Cerebellar nuclear complex (tissue), 1 donor: ENCODE results near the gene CABP7.

Experiments used
- DNase-seq, 2 experiments: peaks; one replicate each; lab custom pipeline; 2025; lab: John Stamatoyannopoulos, UW

The CABP7 gene

GRCh38 chr22:29723766-29724165, 4.0 kb downstream of the CABP7 start:
- DNase-seq = no peak

DNA sequence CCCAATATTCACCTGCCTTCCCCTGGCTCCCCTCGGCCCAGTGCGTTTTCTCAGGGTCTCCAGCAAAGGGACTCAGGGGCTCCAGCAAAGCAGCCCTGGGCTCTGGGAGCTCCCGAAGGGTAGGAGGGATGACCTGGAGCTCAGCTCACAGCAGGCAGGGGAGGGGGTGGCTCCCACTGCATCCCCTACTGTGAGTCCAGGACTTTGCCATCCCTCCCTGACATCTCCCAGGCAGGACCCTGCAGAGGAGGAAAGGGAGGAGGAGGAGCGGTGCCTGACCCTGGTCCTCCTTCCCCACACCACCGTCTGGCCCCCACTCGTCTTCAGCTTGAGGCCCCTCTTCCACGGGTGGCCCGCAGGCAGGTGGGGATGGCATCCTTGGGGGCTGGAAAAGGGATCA, 5.0 kb downstream of the CABP7 start:
- no peak for DNase-seq

DNA sequence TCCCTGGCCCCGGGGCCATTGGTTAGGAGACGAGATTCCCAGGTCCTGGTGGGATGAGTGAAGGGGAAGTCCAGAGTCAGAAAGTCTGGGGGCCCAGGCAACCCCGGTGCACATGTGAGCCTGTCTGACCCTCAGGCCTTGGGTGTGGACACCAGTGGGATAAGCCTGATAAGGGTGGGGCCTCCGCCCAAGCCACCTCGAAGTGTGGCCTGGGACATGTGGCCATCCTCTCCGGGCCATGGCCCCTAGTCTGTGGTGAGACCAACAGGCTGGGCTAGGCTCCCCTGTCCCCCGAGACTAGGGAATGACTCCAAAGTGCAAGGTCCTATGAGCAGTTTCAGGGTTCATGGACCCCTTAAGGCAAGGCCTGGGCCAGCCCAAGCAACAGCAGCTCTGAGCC, 6.3 kb downstream of the CABP7 start:
- no peak for DNase-seq

DNA sequence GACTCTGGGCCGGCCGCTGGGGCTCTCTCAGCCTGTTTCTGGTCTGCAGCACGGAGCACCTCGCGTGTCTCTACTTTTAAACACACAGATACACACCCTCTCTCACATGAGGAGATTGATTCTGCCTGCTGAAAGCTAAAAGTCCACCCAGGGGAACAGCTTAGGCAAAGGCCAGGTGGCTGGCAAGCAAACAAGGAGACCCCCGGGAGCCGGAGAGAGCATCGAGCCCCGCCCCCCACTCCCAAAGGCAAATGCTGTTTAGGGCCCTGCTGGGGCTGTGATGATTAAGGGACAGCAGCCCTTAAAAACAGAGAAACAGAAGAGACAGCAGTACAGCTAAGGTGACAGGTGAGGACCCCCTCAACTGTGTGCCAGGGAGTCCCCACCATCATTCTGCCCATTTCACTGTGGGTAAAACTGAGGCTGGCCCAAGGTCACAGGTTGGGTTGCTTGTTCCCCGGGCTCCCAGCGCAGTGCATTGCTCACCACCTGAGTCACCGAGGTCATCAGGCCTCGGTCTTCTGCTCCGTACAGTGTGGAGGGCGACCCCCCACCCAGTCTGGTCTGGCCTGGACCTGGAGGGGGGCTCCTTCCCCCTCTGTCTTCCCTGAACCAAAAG, 6.8 kb downstream of the CABP7 start:
- DNase-seq = no peak

GRCh38 chr22:29727131-29727523, 7.3 kb downstream of the CABP7 start:
- DNase-seq = no peak

DNA sequence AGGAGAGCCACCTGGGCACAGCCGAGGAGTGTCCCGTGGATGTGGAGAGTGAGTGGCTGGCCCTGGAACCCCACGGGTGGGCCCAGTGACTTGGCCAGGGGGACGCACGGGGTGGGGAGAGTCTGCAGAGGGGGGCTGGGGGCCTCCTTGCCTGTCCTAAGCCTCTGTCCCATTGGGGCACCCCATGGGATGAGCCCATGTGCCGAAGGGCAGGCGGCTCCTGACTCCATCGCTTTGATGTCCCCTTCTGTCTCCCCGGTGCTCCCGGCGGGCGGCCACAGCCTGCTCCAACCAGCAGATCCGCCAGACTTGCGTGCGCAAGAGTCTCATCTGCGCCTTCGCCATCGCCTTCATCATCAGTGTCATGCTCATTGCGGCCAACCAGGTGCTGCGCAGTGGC, 9.4 kb downstream of the CABP7 start:
- no peak for DNase-seq

DNA sequence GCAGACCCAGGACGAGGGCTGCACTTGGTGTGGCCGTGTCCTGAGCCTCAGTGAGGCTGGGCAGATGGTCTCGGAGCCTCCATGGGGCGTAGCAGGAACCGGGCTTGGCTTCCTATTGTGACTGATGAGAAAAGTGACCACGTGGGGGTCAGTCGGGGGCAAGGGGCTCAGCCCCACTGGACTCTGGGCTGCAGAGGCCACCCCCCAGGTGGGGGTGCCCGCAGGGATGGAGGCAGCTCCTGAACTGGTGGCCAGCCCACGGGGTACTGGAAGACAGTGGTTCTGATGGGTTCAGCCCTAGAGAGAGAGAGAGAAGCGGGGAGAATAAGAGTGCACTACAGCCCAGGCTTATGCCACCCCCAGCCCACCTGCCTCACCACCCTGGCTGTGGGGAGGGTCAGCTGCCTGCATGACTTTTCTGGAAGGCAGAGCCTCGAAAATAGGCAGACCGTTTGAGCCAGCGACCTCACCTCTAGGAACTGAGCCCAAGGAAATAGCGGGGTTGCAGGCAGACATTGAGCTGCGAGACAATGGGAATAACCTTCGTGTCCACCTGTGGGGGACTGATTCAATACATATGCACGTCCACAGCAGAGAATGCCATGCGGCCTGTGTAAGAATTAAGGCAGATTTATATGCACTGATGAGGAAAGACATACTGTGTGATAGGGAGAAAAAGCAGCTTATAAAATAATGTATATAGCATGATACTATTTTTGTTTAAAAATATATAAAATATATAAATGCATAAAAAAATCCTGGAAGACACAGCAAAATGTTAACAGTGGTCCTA, 11.5 kb downstream of the CABP7 start:
- DNase-seq = no peak

DNA sequence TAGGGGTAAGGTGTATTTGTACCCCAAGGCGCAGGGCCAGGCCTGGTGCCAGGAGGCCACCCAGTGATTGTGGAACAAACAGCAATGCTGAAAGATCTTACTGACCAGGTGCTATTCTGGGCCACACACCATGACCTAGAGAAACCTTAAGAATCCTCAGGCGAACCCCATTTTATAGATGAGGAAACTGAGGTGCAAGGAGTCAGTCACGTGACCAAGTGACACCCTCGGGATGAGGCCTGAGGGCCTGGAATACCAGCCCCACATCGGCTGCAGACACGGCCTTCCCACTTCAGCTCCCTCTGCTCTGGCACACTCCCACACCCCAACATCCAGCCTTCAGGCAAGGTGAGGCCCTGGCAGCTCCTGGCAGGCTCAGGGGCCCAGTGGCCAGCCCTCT, 13.1 kb downstream of the CABP7 start:
- DNase-seq = no peak

DNA sequence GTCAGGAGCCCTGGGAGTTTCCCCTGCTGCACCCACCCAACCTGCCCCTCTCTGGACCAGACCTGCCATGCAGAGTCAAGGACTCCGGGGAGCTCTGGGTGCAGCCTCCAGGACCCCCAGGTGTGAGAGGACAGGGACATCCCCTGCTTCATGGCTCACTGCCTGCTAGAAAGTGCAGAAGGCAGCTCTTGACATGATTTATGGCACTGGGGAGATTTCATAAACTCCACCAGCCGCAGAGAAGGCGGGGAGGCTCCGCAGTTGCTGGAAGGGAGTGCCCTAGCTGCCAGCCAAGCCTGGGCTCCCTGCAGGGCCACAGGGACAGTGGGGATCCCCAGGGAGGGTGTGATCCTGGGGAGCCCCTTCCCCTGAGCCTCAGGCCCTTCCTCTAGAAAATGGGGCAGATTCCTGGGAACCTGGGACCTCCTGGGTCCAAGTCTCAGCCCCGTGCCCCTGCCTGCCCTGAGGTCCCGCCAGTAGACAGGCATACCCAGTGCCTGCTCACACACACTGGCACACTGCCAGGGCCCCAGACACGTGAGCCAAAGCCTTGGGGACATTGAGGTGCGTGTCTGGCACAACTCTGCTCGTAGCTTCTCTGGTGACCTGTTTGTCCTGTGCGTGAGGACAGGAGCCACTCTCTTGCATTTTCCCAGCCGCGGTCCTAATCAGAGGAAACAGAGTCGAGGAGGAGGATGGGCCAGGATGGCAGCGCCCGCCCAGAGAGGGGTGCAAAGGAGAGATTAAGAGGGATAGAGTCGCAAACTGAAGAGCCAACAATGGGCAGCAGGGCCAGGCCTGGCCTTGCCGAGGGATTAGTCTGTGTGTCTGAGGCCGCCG, 13.8 kb downstream of the CABP7 start:
- DNase-seq = no peak

GRCh38 chr22:29734406-29734805, 14.6 kb downstream of the CABP7 start:
- DNase-seq = no peak

GRCh38 chr22:29734838-29735237, 15.0 kb downstream of the CABP7 start:
- no peak for DNase-seq

DNA sequence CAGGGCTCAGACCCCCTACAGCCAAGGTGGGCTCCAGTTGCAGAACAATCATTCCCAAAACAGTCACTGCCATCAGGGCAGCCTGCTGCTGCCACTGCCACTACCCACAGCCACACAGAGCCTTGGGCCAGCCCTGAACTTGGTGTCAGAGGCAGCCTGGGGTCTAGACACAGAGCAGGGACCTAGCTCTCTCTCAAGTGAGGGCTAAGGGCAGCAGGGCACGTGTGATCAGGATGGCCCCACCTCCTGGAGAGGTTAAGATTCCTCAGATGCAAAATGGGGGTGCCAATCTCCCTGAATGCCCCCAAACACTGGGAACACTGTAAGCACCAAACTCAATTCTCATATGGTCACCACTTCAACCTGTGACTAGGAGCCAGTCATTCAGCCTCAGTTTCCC, 15.6 kb downstream of the CABP7 start:
- DNase-seq = no peak

DNA sequence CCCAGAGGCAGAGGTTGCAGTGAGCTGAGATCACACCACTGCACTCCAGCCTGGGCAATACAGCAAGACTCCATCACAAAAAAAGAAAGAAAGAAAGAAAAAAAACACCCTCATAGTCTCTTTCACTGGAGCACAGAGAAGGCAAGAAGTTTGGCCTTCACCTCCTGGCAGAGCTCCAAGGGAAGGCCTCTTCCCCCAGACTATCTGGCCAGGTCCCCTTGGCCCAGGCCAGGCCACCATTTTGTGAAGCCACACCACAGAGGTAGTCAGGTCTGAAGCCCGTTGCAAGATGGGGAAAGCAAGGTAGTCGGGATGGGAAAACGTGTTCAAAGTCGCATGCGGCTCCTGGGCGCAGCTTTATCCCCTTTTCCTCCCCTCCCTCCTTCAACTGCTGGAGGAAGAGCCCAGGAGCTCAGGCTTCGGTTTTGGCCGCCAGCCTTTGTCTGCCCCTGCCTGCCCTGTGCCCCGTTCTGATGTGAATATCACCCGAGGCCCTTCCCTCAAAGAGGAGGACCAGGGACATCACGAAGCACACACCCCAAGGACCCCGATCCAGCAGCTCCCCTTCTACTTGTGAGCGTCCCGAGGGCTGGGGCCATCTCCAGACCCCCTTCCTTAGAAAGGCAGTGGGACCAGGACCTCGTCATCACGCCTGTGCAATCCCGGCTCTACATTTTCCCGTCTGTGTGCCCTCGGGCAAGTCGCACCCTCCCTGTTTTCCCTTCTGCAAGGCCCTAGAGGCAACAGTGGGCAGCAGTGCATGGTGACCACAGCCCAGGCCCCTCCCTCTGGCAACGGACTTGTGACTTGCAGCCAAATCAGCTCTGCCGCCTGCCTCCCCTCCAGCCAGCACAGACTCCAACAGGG, 17.7 kb downstream of the CABP7 start:
- no peak for DNase-seq

DNA sequence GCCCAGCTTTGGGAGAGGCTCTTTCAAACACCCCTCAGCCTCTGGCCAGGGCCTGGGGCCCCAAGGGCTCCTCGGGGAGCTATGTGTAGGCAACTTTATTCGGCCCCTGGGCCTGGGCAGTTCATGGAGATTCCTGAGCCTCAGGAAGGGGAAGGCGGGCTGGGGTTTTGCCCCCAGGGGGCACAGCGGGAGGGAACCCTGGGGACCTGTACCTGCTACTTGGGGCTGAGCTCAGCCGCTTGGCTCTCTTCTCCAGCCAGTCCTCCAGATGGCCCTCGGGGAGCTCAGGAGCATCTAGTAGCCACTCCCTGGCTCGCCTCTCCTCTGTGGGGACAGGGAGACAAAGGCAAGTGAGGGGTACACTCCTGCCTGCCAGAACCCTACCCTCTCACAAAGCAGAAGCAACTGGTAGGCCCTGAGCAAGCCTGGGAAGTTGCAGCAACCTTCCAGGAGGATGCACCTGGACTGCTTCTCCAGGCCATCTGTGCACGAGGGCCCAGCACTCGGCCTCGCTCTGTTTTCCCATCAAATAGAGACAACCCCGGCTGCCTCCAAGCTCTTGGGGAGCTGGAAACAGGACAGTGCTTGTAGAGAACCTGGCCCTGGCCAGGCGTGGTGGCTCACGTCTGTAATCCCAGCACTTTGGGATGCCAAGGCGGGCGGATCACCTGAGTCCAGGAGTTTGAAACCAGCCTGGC, 18.5 kb downstream of the CABP7 start:
- DNase-seq = peak in 1 of 2 experiments; percentile 50

DNA sequence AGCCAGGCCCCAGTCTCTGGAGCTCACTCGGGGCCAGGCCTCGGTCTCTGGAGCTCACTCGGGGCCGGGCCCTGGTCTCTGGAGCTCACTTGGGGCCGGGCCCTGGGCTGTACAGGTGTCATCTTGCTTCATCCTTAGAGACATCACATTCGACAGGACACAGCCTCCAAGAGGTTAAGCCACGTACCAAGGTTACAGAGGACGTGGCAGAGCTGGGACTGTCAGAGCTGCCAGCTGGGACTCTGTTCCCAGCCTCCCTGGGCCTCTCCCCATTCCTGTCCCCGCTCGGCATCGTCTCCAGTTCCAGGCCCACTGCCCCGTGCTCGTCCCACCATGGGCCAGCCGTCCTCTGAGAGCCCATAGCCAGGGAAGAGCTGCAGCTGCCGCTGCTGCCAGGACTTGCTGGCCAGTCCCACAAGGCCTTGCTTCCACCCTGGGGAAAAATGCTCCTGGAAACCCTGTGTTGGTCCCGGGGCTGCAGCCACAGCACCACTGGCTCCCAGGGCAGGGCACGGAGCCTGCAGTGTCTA, 19.6 kb downstream of the CABP7 start:
- DNase-seq = no peak

- no peak for DNase-seq
These were observed 20.4 kb downstream of the CABP7 start for GRCh38 chr22:29740216-29740615.

DNA sequence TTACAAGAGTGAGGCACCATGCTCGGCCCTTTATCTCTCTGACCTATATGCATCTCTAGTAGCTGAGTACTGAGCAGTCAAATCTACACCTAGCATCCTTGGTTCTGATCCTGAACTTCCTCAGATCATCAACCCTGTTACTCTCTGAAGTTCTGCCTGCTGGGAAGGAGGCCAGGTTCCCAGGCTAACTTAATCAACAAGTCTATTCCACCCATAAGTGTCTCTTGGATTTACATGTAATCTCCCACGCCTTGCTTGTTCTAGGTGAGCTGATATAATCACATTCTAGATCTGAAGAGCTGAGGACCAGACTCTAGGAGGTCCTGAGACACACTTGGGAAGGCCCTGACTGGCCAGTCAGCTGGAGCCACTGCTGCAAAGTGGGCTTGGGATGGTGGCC, 22.1 kb downstream of the CABP7 start:
- no peak for DNase-seq

DNA sequence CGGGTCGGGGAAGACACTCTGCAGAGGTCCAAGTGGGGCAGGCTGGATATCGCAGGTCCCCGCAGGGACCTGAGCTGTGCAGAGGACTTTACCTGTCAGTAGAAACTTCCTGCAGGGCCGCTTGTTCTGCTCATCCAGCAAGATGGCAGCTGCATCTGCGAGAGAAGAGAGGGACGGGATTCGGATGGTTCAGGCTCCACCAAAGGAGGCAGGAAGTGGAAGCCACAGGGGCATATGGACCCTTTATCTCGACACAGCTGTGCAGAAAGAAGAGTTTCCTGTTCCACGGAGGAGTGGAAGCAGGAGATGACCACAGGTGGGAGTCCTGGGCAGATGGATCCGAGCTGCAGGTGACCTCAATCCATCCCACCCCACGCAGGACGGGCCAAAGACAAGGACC, 22.5 kb downstream of the CABP7 start:
- no peak for DNase-seq

DNA sequence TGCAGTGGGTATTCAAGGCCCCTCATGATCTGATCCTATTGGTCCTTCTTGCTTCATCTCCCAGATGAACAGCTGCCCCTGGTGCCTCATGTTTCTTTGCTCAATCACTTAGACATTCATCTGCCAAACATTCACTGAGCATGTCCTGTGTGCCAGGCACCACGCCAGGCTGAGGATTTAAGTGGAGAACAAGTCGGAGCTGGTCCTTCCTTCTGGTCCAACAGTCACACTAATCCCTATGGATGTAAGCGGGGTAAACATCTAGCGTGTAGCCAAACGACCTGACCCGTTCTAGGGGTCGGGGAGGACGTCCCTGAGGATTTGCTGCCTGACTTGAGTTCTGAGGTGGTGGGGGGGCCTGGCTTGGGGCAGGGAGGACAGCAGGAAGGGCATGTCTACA, 25.1 kb downstream of the CABP7 start:
- no peak for DNase-seq

- DNase-seq = no peak
These were observed 28.0 kb downstream of the CABP7 start for GRCh38 chr22:29747832-29748231.

DNA sequence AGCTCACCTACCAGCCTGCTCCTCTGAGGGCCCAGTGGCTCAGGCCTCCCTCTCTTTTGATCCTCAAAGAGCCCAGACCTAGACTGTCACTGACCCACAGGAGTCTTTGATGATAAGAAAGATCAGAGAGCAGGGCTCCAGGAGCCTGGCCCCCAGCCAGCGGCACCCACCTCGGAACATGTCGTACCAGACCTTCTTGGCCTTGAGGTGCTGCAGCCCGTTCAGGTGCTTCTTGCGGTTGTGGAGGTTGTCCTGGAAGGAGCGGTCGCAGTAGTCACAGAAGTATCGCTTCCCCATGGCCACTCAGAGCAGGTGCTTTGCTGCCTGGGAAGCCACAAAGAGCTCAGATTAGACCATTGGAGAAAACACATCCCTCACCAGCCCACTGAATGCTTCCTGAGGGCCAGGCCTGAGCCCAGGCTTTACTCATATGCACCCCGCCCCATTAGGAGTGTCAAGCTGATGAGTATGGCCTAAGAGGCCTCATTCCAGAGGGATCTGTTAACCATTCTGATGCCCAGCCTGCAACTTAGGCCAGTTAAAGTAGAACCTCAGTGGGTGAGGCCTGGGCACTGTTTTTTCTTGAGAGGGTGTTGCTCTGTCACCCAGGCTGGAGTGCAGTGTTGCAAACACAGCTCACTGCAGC, 28.6 kb downstream of the CABP7 start:
- no peak for DNase-seq
